ENCODE results near the gene ADSS2.

The ADSS2 gene

GRCh38 chr1:244362476-244362875 lies 89.2 kb downstream of the ADSS2 start:
- DNase-seq: no peak

GRCh38 chr1:244361764-244362473 lies 89.8 kb downstream of the ADSS2 start:
- DNase-seq: peak; percentile 71

All from fibroblast of upper back skin (primary cell).